ENCODE data around the gene CTSS.

CTSS gene

GRCh38 chr1:150696590-150696989, 69.0 kb downstream of the CTSS start:
- DNase-seq: no peak

- no peak for DNase-seq
These were observed 69.4 kb downstream of the CTSS start for GRCh38 chr1:150696162-150696561.

DNA sequence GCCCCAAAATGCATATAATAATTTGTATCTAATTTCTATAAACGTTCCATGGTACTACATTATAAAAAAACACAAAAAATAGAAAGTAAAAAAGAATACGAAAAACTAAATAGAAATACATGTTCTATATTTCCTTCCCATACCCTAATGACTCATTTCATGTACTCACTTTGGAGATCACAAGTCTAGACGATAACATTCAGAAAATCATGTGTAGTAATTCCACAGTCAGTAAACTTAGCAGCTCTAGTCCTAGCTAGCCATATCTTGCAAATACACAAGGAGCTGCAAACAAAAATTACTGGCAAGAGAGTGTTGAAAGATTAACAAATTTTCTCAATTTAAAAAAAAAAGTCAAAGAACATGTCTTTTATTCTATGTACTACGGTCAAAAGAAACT, 70.0 kb downstream of the CTSS start:
- no peak for DNase-seq

- peak; percentile 6 for DNase-seq
These were observed 72.9 kb downstream of the CTSS start for GRCh38 chr1:150692720-150693119.

DNA sequence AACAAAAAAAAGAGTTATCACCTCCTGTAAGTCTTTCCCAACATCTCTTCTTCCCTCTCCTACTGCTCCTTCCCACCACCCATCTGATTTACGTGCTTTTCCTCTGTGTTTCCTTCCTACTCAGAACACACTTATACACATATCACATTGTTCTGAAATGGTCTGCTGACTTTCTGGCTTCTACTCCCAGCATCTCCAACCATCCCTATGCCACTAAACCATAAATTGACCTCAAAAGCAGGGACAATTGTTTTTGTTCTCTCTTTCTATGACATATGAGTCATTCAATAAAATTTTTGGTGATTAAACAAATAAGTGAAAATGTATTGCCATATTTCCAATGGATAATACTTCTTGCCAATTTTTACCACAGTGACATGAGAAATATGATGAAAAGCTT, 76.8 kb downstream of the CTSS start:
- no peak for DNase-seq

DNA sequence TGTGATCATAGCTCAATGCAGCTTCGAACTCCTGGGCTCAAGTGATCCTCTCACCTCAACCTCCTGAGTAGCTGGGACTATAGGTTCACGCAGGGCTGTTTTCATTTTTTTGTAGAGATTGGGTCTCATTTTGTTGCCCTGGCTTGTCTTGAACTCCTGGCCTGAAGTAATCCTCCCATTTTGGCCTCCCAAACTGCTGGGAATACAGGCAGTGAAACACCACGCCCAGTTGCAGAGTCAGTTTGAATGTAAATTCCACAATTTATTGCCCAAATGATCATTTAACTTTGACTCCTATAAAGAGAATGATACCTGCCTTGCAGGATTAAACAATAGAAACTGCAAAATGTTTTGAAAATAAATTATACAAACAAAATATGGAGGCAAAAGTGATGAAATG, 79.3 kb downstream of the CTSS start:
- no peak for DNase-seq

GRCh38 chr1:150683914-150684313, 81.7 kb downstream of the CTSS start:
- no peak for DNase-seq
